ENCODE measurements around the gene NTHL1.

- TF ChIP-seq CTCF (IDR thresholded peaks at IDR 0.05 in 8 of 11, conservative IDR thresholded peaks at IDR 0.05 in 3 of 11), result no peak
- no peak for TF ChIP-seq POLR2A (IDR thresholded peaks at IDR 0.05)
Observed at GRCh38 chr16:2058872-2059271, 11.2 kb upstream of the NTHL1 start.

Measured in spleen (tissue), 7 donors.